HEK293T (cell line): ENCODE results near the gene CCNL2.

ENCODE experiments used
- CTCF ChIA-PET: fragments of 350-600 bp; formaldehyde crosslinking; extraction: SDS; loops from one replicate; lab custom pipeline; 2021; ENCODE audit warnings: antibody characterized with exemption, inconsistent platforms; lab: Yijun Ruan, JAX
- POLR2A ChIA-PET: fragments of 350-600 bp; formaldehyde crosslinking; extraction: SDS; loops from one replicate; lab custom pipeline; 2020; ENCODE audit warnings: antibody characterized with exemption, inconsistent platforms; lab: Yijun Ruan, JAX
- DNase-seq: peaks from one replicate; pipeline ENCODE4 v3.0.0; 2012; ENCODE audit warnings: mixed read lengths; ENCODE audit errors: extremely low spot score
- ARNT ChIP-seq: fragments of 450-650 bp; IDR thresholded peaks from 2 replicates; pipeline ENCODE4 v1.6.1; 2017; ENCODE audit warnings: mild to moderate bottlenecking
- BHLHE40 ChIP-seq: fragments of 450-650 bp; IDR thresholded peaks from 2 replicates; pipeline ENCODE4 v1.6.1; 2016; ENCODE audit warnings: mild to moderate bottlenecking, moderate library complexity, borderline replicate concordance
- CTBP1 ChIP-seq: fragments of 450-650 bp; IDR thresholded peaks from 2 replicates; pipeline ENCODE4 v1.6.1; 2016; ENCODE audit warnings: borderline replicate concordance
- ELF4 ChIP-seq: fragments of 450-650 bp; IDR thresholded peaks from 2 replicates; pipeline ENCODE4 v1.6.1; 2017; ENCODE audit warnings: antibody characterized with exemption
- FOXA1 ChIP-seq: fragments of 450-650 bp; IDR thresholded peaks from 2 replicates; pipeline ENCODE4 v1.6.1; 2016; ENCODE audit warnings: mild to moderate bottlenecking
- FOXK2 ChIP-seq: fragments of 450-650 bp; IDR thresholded peaks from 2 replicates; pipeline ENCODE4 v1.6.1; 2016; ENCODE audit warnings: mild to moderate bottlenecking
- FOXM1 ChIP-seq: fragments of 450-650 bp; IDR thresholded peaks from 2 replicates; pipeline ENCODE4 v1.6.1; 2017; ENCODE audit warnings: mild to moderate bottlenecking, borderline replicate concordance
- HDGF ChIP-seq: fragments of 450-650 bp; IDR thresholded peaks from 2 replicates; pipeline ENCODE4 v1.6.1; 2017; ENCODE audit warnings: antibody characterized with exemption, borderline replicate concordance
- L3MBTL2 ChIP-seq: fragments of 450-650 bp; conservative IDR thresholded peaks from 2 replicates; pipeline ENCODE4 v1.6.1; 2016; ENCODE audit warnings: mild to moderate bottlenecking
- LEF1 ChIP-seq: fragments of 450-650 bp; IDR thresholded peaks from 2 replicates; pipeline ENCODE4 v1.6.1; 2017; ENCODE audit warnings: mild to moderate bottlenecking, borderline replicate concordance
- NFRKB ChIP-seq: fragments of 450-650 bp; IDR thresholded peaks from 2 replicates; pipeline ENCODE4 v1.6.1; 2016; ENCODE audit warnings: mild to moderate bottlenecking, moderate library complexity
- SP1 ChIP-seq: fragments of 450-650 bp; IDR thresholded peaks from 2 replicates; pipeline ENCODE4 v1.6.1; 2017
- SUZ12 ChIP-seq: fragments of 450-650 bp; IDR thresholded peaks from 2 replicates; pipeline ENCODE4 v1.6.1; 2016; ENCODE audit warnings: mild to moderate bottlenecking
- TARDBP ChIP-seq: fragments of 450-650 bp; IDR thresholded peaks from 2 replicates; pipeline ENCODE4 v1.6.1; 2016
- ZNF384 ChIP-seq: fragments of 450-650 bp; IDR thresholded peaks from 2 replicates; pipeline ENCODE4 v1.6.1; 2016
- TF ChIP-seq, protein P1 (sequence below): fragments of 450-650 bp; IDR thresholded peaks from 2 replicates; pipeline ENCODE4 v1.6.1; 2016

Gene CCNL2

DNA sequence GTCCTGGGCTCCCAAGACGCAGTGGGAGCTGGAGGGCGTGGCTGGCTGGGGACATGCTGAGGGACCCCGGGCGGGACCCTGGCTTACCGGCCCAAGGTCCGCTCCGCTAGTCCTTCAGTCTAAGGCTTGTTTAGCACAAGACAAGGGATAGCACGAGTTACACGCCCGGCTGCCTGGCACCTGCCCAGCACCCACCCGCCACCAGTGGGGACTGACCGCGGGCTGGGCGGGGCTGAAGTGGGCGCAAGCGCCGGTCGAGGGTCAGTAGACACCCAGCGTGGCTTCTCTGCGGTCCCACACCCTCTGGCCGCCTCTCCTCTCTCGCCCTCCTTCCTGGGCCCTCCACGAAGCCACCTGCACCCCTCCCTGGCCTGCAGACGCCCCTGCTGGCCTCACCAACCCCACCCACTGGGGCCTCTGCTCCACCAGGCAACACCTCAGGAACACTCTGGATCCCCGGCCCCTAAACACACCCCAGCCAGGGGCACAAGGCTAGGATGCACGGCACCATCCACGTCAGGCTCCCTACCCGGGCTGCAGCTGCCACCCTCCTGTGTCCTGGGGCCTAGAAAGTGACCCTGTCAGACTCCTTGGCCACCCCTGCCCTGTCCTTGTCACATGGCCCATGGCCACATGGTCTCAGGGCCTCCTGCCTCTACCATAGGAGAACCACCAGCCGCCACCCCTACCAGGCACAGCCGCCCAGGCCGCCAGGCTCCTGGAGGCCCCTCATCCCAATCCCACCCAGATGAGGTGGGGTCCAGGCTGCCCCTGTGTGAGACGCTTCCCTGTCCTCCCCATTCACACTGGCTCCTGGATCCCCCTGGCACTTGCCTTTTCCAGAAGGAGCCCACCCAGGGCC is 62.0 kb downstream of the CCNL2 start:
- no peak for DNase-seq
- ChIA-PET CTCF (no interaction called here), POLR2A (interaction anchor here (0.9 to 1.1 kb wide), 2 partner anchors 10 to 11 kb away, joined by 3 to 4 read pairs; no protein-coding TSS in a partner anchor)
- no peak for TF ChIP-seq TARDBP
- TF ChIP-seq ARNT, result no peak
- TF ChIP-seq ZNF384, result no peak

DNA sequence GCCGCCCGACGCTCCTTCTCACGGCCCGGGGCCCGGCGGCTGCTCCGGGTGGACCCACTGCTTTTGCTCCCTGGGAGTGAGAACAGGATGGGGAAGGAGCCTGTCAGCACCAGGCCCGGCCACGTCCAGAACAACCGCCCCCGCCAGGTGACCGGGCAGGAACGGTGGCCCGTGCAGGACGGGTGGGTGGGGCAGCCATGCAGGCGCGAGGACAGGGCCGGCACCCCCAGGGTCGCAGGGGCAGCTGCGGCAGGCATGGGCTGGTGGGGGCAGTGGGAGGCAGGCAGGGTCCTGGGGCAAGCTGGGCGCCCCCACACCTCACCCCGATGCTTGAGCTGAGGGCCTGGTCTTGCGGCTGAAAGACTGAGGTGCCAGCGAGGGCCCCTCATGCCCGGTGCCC is 62.7 kb downstream of the CCNL2 start:
- DNase-seq, result no peak
- ChIA-PET POLR2A (interaction anchor here (0.9 kb wide), 1 partner anchor 11 kb away, joined by 4 read pairs; no protein-coding TSS in a partner anchor), CTCF (no interaction called here)
- TF ChIP-seq ZNF384, result no peak
- no peak for TF ChIP-seq SP1
- no peak for TF ChIP-seq SUZ12
- TF ChIP-seq ARNT, result no peak
- no peak for TF ChIP-seq FOXK2
- no peak for TF ChIP-seq TARDBP
- TF ChIP-seq FOXA1, result no peak
- TF ChIP-seq ELF4, result no peak
- TF ChIP-seq HDGF, result no peak
- no peak for TF ChIP-seq L3MBTL2
- TF ChIP-seq, protein P1, sequence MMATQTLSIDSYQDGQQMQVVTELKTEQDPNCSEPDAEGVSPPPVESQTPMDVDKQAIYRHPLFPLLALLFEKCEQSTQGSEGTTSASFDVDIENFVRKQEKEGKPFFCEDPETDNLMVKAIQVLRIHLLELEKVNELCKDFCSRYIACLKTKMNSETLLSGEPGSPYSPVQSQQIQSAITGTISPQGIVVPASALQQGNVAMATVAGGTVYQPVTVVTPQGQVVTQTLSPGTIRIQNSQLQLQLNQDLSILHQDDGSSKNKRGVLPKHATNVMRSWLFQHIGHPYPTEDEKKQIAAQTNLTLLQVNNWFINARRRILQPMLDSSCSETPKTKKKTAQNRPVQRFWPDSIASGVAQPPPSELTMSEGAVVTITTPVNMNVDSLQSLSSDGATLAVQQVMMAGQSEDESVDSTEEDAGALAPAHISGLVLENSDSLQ, result no peak
- no peak for TF ChIP-seq FOXM1
- TF ChIP-seq LEF1, result no peak
- TF ChIP-seq CTBP1, result no peak
- no peak for TF ChIP-seq NFRKB
- TF ChIP-seq BHLHE40, result no peak

DNA sequence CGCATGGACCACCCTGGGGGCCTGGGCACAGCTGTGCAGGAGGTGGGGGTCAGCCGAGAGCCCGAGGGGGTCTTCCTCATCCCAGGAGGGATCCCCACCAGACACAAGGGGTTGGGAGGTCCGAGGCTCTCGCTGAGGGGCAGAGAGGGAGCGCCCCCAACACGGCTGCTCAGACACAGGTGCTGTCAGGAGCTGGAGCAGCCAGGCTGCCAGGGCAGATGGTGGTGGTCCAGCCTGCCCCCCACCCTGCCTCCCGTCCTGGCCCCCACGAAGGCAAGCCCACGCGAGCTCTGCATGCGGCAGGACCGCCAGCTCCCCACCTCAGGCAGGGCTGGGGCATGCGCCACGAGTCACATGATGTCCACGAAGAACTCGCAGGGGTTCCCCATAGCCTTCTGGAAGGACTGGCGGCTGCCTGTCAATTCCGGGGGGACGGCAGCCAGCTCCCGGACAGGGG is 63.3 kb downstream of the CCNL2 start:
- no peak for TF ChIP-seq HDGF
- TF ChIP-seq ELF4, result no peak
- no peak for TF ChIP-seq FOXA1
- TF ChIP-seq, protein P1, result no peak
- no peak for TF ChIP-seq ZNF384
- TF ChIP-seq TARDBP, result no peak
- no peak for TF ChIP-seq SP1
- ChIA-PET CTCF (interaction anchor here (0.6 kb wide), 1 partner anchor 15 kb away, joined by 3 read pairs; no protein-coding TSS in a partner anchor), POLR2A (interaction anchor here (0.9 to 1.2 kb wide), 2 partner anchors 12 kb away, joined by 4 to 5 read pairs; no protein-coding TSS in a partner anchor)
- no peak for DNase-seq
